CD4-positive, alpha-beta T cell treated with Interferon gamma for 1 hour (primary cell): ENCODE data around the gene MGP.

Experiments used
- DNase-seq: peaks from one replicate; pipeline ENCODE4 v3.0.0-alpha.2; 2020

The MGP gene

GRCh38 chr12:14885718-14886221 lies at the start of gene MGP:
MGP (minus strand) TSS chr12:14885854; CDS start chr12:14885791, 63 bp downstream.
- no peak for DNase-seq

- no peak for DNase-seq
These were observed 49.4 kb upstream of the MGP start for GRCh38 chr12:14935031-14935430.

GRCh38 chr12:14934511-14934910 lies 48.9 kb upstream of the MGP start:
- no peak for DNase-seq

GRCh38 chr12:14931791-14932560 lies 46.3 kb upstream of the MGP start:
- no peak for DNase-seq

GRCh38 chr12:14931359-14931758 lies 45.7 kb upstream of the MGP start:
- DNase-seq: no peak

GRCh38 chr12:14930299-14930698 lies 44.6 kb upstream of the MGP start:
- no peak for DNase-seq

GRCh38 chr12:14928931-14929330 lies 43.3 kb upstream of the MGP start:
- DNase-seq: no peak

GRCh38 chr12:14927267-14927666 lies 41.6 kb upstream of the MGP start:
- DNase-seq: no peak

- DNase-seq: no peak
These were observed 38.9 kb upstream of the MGP start for GRCh38 chr12:14924541-14924940.

GRCh38 chr12:14923944-14924343 lies 38.3 kb upstream of the MGP start:
- DNase-seq: no peak

GRCh38 chr12:14921218-14921617 lies 35.6 kb upstream of the MGP start:
- DNase-seq: no peak

GRCh38 chr12:14920475-14921126 lies 34.9 kb upstream of the MGP start:
- DNase-seq: no peak

- DNase-seq: no peak
These were observed 33.8 kb upstream of the MGP start for GRCh38 chr12:14919455-14919854.

- no peak for DNase-seq
These were observed 30.1 kb upstream of the MGP start for GRCh38 chr12:14915736-14916135.

- DNase-seq: no peak
These were observed 27.7 kb upstream of the MGP start for GRCh38 chr12:14913381-14913781.

GRCh38 chr12:14911131-14911530 lies 25.5 kb upstream of the MGP start:
- no peak for DNase-seq

- no peak for DNase-seq
These were observed 24.6 kb upstream of the MGP start for GRCh38 chr12:14910090-14910915.

- no peak for DNase-seq
These were observed 22.3 kb upstream of the MGP start for GRCh38 chr12:14907953-14908352.

- no peak for DNase-seq
These were observed 20.5 kb upstream of the MGP start for GRCh38 chr12:14906114-14906513.

GRCh38 chr12:14905269-14906004 lies 19.8 kb upstream of the MGP start:
- DNase-seq: no peak

GRCh38 chr12:14904854-14905253 lies 19.2 kb upstream of the MGP start:
- no peak for DNase-seq

- no peak for DNase-seq
These were observed 17.9 kb upstream of the MGP start for GRCh38 chr12:14903386-14904098.
